HS-27A (cell line): ENCODE results near the gene NRIP3.
"Not testable (repeated sequence)": the region's sequence is repeated elsewhere in the genome, so short reads cannot be mapped to it uniquely, and the experiment has no call there.

Experiments used
- DNase-seq: peaks from one replicate; pipeline ENCODE4 v3.0.0-alpha.2; 2012; ENCODE audit warnings: low read depth, missing footprints

Gene NRIP3

GRCh38 chr11:9016916-9017642, 13.3 kb upstream of the NRIP3 start:
- DNase-seq: no peak

GRCh38 chr11:9015677-9016076, 11.9 kb upstream of the NRIP3 start:
- peak; percentile 39 for DNase-seq

- no peak for DNase-seq
These were observed 11.0 kb upstream of the NRIP3 start for GRCh38 chr11:9014826-9015225.

GRCh38 chr11:9013373-9013772, 9.6 kb upstream of the NRIP3 start:
- no peak for DNase-seq

GRCh38 chr11:9009538-9009937, 5.7 kb upstream of the NRIP3 start:
- not testable (repeated sequence) for DNase-seq

- DNase-seq: no peak
These were observed 4.9 kb upstream of the NRIP3 start for GRCh38 chr11:9008661-9009060.

- DNase-seq: no peak
These were observed 4.3 kb upstream of the NRIP3 start for GRCh38 chr11:9008011-9008550.

GRCh38 chr11:9005087-9005486, 1.3 kb upstream of the NRIP3 start:
- no peak for DNase-seq

- no peak for DNase-seq
These were observed 554 bp upstream of the NRIP3 start for GRCh38 chr11:9004183-9004926.

- no peak for DNase-seq
These were observed 755 bp downstream of the NRIP3 start for GRCh38 chr11:9002920-9003572.

GRCh38 chr11:9001736-9002135, 2.1 kb downstream of the NRIP3 start:
- peak; percentile 59 for DNase-seq

GRCh38 chr11:8998017-8998416, 5.8 kb downstream of the NRIP3 start:
- DNase-seq: no peak

- DNase-seq: no peak
These were observed 6.3 kb downstream of the NRIP3 start for GRCh38 chr11:8997451-8997850.

GRCh38 chr11:8989453-8989852, 14.3 kb downstream of the NRIP3 start:
- peak; percentile 51 for DNase-seq

GRCh38 chr11:8988329-8989234, 15.2 kb downstream of the NRIP3 start:
- DNase-seq: peak; percentile 43

- DNase-seq: no peak
These were observed 16.4 kb downstream of the NRIP3 start for GRCh38 chr11:8987446-8987845.

- not testable (repeated sequence) for DNase-seq
These were observed 17.0 kb downstream of the NRIP3 start for GRCh38 chr11:8986772-8987171.

GRCh38 chr11:8985462-8985861, 18.3 kb downstream of the NRIP3 start:
- DNase-seq: no peak

- DNase-seq: no peak
These were observed 20.2 kb downstream of the NRIP3 start for GRCh38 chr11:8983552-8983951.

- DNase-seq: no peak
These were observed 23.3 kb downstream of the NRIP3 start for GRCh38 chr11:8980485-8980884.

- DNase-seq: not testable (repeated sequence)
These were observed 24.4 kb downstream of the NRIP3 start for GRCh38 chr11:8979365-8979764.

GRCh38 chr11:8973121-8973520, 30.7 kb downstream of the NRIP3 start:
- no peak for DNase-seq
